Adrenal gland (tissue), 5 donors: Measurements from ENCODE around the gene PDGFD.

ENCODE experiments used
- POLR2A ChIP-seq, 2 donors: fragments of 450-650 bp; IDR thresholded peaks; one replicate each; pipeline ENCODE4 v1.6.1; 2017; ENCODE audit warnings: antibody characterized with exemption in 2 of 2, mild to moderate bottlenecking in 2 of 2, moderate library complexity in 1 of 2
- TF ChIP-seq, protein P1 (sequence below), 6 experiments: fragments of 450-650 bp in 4 of 6; fragments of 200-600 bp in 2 of 6; sonication (generic) in 1 of 6; IDR thresholded peaks; 1 replicate in 5 of 6; 2 replicates in 1 of 6; pipeline versions ENCODE4 v1.5.1 to v1.8.0; 2016 to 2021; ENCODE audit warnings: antibody characterized with exemption in 6 of 6, mild to moderate bottlenecking in 2 of 6, moderate library complexity in 1 of 6
- donor health status: DM: no; HTN: no; CAD: no.

DNA sequence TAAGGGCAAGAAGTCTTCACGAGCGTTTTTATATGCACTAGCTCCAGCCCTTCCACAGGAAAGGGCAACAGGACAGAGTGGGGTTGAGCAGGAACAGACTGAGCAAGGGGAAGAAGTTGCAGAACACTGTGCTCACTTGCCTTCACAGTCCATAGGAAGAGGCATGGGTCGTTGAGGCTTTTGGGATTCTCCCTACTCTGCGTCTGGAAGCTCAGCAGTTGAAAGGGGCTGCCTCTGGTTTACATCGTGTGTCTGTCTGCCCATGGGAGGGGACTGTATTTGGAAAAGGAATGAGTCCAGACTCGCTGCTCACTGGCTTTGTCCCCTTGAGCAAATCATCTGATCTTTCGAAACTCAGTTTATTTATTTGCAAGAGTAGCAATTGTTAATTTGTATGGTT, 1.1 kb upstream of the PDGFD start:
- TF ChIP-seq POLR2A (IDR thresholded peaks at IDR 0.05) = no peak
- TF ChIP-seq, protein P1, sequence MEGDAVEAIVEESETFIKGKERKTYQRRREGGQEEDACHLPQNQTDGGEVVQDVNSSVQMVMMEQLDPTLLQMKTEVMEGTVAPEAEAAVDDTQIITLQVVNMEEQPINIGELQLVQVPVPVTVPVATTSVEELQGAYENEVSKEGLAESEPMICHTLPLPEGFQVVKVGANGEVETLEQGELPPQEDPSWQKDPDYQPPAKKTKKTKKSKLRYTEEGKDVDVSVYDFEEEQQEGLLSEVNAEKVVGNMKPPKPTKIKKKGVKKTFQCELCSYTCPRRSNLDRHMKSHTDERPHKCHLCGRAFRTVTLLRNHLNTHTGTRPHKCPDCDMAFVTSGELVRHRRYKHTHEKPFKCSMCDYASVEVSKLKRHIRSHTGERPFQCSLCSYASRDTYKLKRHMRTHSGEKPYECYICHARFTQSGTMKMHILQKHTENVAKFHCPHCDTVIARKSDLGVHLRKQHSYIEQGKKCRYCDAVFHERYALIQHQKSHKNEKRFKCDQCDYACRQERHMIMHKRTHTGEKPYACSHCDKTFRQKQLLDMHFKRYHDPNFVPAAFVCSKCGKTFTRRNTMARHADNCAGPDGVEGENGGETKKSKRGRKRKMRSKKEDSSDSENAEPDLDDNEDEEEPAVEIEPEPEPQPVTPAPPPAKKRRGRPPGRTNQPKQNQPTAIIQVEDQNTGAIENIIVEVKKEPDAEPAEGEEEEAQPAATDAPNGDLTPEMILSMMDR (IDR thresholded peaks at IDR 0.05) = no peak
